ENCODE results near the gene PI4KB. TPM values are rescaled to one million over a fixed set of nuclear protein-coding genes. Genes with fewer than 3 reads are reported as not detected.
A peak's percentile ranks its signal among the peaks of the same experiment; 100 is the strongest.

PI4KB gene
- total and polyA plus RNA-seq, 2 of the 13 experiments (the other 11 are each of a cell fraction or from before 2014, with no cell fraction given), result 19.5 to 29.3 TPM

- TF ChIP-seq, protein P1, sequence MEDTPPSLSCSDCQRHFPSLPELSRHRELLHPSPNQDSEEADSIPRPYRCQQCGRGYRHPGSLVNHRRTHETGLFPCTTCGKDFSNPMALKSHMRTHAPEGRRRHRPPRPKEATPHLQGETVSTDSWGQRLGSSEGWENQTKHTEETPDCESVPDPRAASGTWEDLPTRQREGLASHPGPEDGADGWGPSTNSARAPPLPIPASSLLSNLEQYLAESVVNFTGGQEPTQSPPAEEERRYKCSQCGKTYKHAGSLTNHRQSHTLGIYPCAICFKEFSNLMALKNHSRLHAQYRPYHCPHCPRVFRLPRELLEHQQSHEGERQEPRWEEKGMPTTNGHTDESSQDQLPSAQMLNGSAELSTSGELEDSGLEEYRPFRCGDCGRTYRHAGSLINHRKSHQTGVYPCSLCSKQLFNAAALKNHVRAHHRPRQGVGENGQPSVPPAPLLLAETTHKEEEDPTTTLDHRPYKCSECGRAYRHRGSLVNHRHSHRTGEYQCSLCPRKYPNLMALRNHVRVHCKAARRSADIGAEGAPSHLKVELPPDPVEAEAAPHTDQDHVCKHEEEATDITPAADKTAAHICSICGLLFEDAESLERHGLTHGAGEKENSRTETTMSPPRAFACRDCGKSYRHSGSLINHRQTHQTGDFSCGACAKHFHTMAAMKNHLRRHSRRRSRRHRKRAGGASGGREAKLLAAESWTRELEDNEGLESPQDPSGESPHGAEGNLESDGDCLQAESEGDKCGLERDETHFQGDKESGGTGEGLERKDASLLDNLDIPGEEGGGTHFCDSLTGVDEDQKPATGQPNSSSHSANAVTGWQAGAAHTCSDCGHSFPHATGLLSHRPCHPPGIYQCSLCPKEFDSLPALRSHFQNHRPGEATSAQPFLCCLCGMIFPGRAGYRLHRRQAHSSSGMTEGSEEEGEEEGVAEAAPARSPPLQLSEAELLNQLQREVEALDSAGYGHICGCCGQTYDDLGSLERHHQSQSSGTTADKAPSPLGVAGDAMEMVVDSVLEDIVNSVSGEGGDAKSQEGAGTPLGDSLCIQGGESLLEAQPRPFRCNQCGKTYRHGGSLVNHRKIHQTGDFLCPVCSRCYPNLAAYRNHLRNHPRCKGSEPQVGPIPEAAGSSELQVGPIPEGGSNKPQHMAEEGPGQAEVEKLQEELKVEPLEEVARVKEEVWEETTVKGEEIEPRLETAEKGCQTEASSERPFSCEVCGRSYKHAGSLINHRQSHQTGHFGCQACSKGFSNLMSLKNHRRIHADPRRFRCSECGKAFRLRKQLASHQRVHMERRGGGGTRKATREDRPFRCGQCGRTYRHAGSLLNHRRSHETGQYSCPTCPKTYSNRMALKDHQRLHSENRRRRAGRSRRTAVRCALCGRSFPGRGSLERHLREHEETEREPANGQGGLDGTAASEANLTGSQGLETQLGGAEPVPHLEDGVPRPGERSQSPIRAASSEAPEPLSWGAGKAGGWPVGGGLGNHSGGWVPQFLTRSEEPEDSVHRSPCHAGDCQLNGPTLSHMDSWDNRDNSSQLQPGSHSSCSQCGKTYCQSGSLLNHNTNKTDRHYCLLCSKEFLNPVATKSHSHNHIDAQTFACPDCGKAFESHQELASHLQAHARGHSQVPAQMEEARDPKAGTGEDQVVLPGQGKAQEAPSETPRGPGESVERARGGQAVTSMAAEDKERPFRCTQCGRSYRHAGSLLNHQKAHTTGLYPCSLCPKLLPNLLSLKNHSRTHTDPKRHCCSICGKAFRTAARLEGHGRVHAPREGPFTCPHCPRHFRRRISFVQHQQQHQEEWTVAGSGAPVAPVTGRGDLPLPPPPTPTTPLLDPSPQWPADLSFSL (CRISPR knock-in tag; IDR thresholded peaks at IDR 0.05), result no peak
- TF ChIP-seq ZNF605 (CRISPR knock-in tag; IDR thresholded peaks at IDR 0.05) (0 out of 2 replicates have a peak, but pooled peaks have one; percentile 25), GMEB2 (CRISPR knock-in tag; IDR thresholded peaks at IDR 0.05; ENCODE audit: low read depth) (no peak), MYPOP (CRISPR knock-in tag; IDR thresholded peaks at IDR 0.05) (no peak), SOX13 (IDR thresholded peaks at IDR 0.05) (no peak), SOX13 (CRISPR knock-in tag; conservative IDR thresholded peaks at IDR 0.05 in 1 of 2, IDR thresholded peaks at IDR 0.05 in 1 of 2) (peak in 1 of 2 experiments; percentile 75; a peak in 2 of 4 replicates), MTF2 (CRISPR knock-in tag; IDR thresholded peaks at IDR 0.05; ENCODE audit: borderline replicate concordance) (no peak), RORA (CRISPR knock-in tag; IDR thresholded peaks at IDR 0.05) (no peak), ZNF264 (CRISPR knock-in tag; IDR thresholded peaks at IDR 0.05) (no peak), GPN1 (CRISPR knock-in tag; IDR thresholded peaks at IDR 0.05; ENCODE audit: borderline replicate concordance) (no peak)
- TF ChIP-seq, protein P2, sequence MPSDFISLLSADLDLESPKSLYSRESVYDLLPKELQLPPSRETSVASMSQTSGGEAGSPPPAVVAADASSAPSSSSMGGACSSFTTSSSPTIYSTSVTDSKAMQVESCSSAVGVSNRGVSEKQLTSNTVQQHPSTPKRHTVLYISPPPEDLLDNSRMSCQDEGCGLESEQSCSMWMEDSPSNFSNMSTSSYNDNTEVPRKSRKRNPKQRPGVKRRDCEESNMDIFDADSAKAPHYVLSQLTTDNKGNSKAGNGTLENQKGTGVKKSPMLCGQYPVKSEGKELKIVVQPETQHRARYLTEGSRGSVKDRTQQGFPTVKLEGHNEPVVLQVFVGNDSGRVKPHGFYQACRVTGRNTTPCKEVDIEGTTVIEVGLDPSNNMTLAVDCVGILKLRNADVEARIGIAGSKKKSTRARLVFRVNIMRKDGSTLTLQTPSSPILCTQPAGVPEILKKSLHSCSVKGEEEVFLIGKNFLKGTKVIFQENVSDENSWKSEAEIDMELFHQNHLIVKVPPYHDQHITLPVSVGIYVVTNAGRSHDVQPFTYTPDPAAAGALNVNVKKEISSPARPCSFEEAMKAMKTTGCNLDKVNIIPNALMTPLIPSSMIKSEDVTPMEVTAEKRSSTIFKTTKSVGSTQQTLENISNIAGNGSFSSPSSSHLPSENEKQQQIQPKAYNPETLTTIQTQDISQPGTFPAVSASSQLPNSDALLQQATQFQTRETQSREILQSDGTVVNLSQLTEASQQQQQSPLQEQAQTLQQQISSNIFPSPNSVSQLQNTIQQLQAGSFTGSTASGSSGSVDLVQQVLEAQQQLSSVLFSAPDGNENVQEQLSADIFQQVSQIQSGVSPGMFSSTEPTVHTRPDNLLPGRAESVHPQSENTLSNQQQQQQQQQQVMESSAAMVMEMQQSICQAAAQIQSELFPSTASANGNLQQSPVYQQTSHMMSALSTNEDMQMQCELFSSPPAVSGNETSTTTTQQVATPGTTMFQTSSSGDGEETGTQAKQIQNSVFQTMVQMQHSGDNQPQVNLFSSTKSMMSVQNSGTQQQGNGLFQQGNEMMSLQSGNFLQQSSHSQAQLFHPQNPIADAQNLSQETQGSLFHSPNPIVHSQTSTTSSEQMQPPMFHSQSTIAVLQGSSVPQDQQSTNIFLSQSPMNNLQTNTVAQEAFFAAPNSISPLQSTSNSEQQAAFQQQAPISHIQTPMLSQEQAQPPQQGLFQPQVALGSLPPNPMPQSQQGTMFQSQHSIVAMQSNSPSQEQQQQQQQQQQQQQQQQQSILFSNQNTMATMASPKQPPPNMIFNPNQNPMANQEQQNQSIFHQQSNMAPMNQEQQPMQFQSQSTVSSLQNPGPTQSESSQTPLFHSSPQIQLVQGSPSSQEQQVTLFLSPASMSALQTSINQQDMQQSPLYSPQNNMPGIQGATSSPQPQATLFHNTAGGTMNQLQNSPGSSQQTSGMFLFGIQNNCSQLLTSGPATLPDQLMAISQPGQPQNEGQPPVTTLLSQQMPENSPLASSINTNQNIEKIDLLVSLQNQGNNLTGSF (CRISPR knock-in tag; IDR thresholded peaks at IDR 0.05), result no peak
- TF ChIP-seq, protein P3, sequence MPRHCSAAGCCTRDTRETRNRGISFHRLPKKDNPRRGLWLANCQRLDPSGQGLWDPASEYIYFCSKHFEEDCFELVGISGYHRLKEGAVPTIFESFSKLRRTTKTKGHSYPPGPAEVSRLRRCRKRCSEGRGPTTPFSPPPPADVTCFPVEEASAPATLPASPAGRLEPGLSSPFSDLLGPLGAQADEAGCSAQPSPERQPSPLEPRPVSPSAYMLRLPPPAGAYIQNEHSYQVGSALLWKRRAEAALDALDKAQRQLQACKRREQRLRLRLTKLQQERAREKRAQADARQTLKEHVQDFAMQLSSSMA (CRISPR knock-in tag; IDR thresholded peaks at IDR 0.05), result 0 out of 2 replicates have a peak, but pooled peaks have one; percentile 38
These were observed 61.6 kb downstream of the PI4KB start (continued) for GRCh38 chr1:151265446-151266236.

All from HepG2 (cell line).